Liver (tissue), 9 donors: ENCODE data around the gene EIF2A. TPM values are rescaled to one million over a fixed set of nuclear protein-coding genes. Genes with fewer than 3 reads are reported as not detected.

ENCODE experiments used
- DNase-seq: peaks from one replicate; pipeline ENCODE4 v3.0.0-alpha.2; 2017; ENCODE audit warnings: low spot score
- H3K27ac ChIP-seq, 2 donors: one replicate each; pipeline ENCODE4 v1.7.0; 2013; ENCODE audit warnings: inconsistent platforms in 2 of 2, low read length in 2 of 2, control low read depth in 1 of 2, low read depth in 1 of 2, mild to moderate bottlenecking in 1 of 2
- H3K27me3 ChIP-seq, 4 donors: one replicate each; pipeline versions ENCODE4 v1.6.1 to v1.7.0; 2013; ENCODE audit warnings: low read length in 3 of 4, inconsistent platforms in 1 of 4, mild to moderate bottlenecking in 1 of 4, moderate library complexity in 1 of 4; ENCODE audit not compliant: control insufficient read depth in 4 of 4, insufficient read depth in 4 of 4
- H3K36me3 ChIP-seq, 4 donors: one replicate each; pipeline versions ENCODE4 v1.6.1 to v1.7.0; 2013; ENCODE audit warnings: low read length in 3 of 4, mild to moderate bottlenecking in 3 of 4, low read depth in 1 of 4, moderate library complexity in 1 of 4; ENCODE audit not compliant: control insufficient read depth in 4 of 4, insufficient read depth in 3 of 4
- H3K4me1 ChIP-seq, 4 donors: one replicate each; pipeline versions ENCODE4 v1.6.1 to v1.7.0; 2013; ENCODE audit warnings: low read length in 3 of 4, mild to moderate bottlenecking in 3 of 4, moderate library complexity in 1 of 4; ENCODE audit not compliant: control insufficient read depth in 4 of 4, insufficient read depth in 4 of 4
- H3K4me3 ChIP-seq, 3 donors: one replicate each; pipeline versions ENCODE4 v1.6.1 to v1.7.0; 2013; ENCODE audit warnings: low read length in 3 of 3, control low read depth in 1 of 3, low read depth in 1 of 3, mild to moderate bottlenecking in 1 of 3
- H3K9ac ChIP-seq, 2 donors: one replicate each; pipeline ENCODE4 v1.7.0; 2013; ENCODE audit warnings: low read length in 2 of 2, mild to moderate bottlenecking in 2 of 2, moderate library complexity in 2 of 2, control low read depth in 1 of 2, low read depth in 1 of 2
- H3K9me3 ChIP-seq, 4 donors: one replicate each; pipeline versions ENCODE4 v1.6.1 to v1.7.0; 2013; ENCODE audit warnings: low read length in 3 of 4; ENCODE audit not compliant: control insufficient read depth in 4 of 4
- EGR1 ChIP-seq, 2 donors: IDR thresholded peaks; 2 replicates each; pipeline ENCODE4 v1.6.1; 2016 to 2018; ENCODE audit warnings: antibody characterized with exemption in 2 of 2, low read depth in 2 of 2
- FOXA1 ChIP-seq: IDR thresholded peaks from 2 replicates; pipeline ENCODE4 v1.6.1; 2016; ENCODE audit warnings: antibody characterized with exemption
- GABPA ChIP-seq, 2 donors: IDR thresholded peaks in 1 of 2; conservative IDR thresholded peaks in 1 of 2; 2 replicates each; pipeline ENCODE4 v1.6.1; 2016; ENCODE audit warnings: antibody characterized with exemption in 2 of 2, mild to moderate bottlenecking in 1 of 2, moderate library complexity in 1 of 2
- HNF4A ChIP-seq, 2 donors: conservative IDR thresholded peaks; 2 replicates each; pipeline ENCODE4 v1.6.1; 2016; ENCODE audit warnings: antibody characterized with exemption in 2 of 2, mild to moderate bottlenecking in 2 of 2
- HNF4G ChIP-seq: IDR thresholded peaks from 2 replicates; pipeline ENCODE4 v1.6.1; 2016; ENCODE audit warnings: antibody characterized with exemption
- JUND ChIP-seq, 2 donors: IDR thresholded peaks; 2 replicates each; pipeline ENCODE4 v1.6.1; 2016; ENCODE audit warnings: antibody characterized with exemption in 2 of 2
- NR2F2 ChIP-seq: IDR thresholded peaks from 2 replicates; pipeline ENCODE4 v1.6.1; 2016; ENCODE audit warnings: antibody characterized with exemption
- RXRA ChIP-seq, 2 donors: IDR thresholded peaks; 2 replicates each; pipeline ENCODE4 v1.6.1; 2017 to 2018; ENCODE audit warnings: antibody characterized with exemption in 2 of 2, mild to moderate bottlenecking in 1 of 2
- SP1 ChIP-seq: IDR thresholded peaks from 2 replicates; pipeline ENCODE4 v1.6.1; 2018; ENCODE audit warnings: antibody characterized with exemption, mild to moderate bottlenecking
- TAF1 ChIP-seq: conservative IDR thresholded peaks from 2 replicates; pipeline ENCODE4 v1.6.1; 2016; ENCODE audit warnings: antibody characterized with exemption, mild to moderate bottlenecking
- YY1 ChIP-seq: IDR thresholded peaks from 2 replicates; pipeline ENCODE4 v1.6.1; 2016; ENCODE audit warnings: antibody characterized with exemption, mild to moderate bottlenecking
- WGBS: extraction: QIAGEN DNeasy Blood & Tissue Kit; methylation state at CpG from one replicate; pipeline ENCODE4 v1.1.7; 2013; 5-methylcytosine and 5-hydroxymethylcytosine counted together
- polyA plus RNA-seq, 2 donors: library from polyadenylated mRNA; stranded (reverse) in 1 of 2; unstranded in 1 of 2; fragments of 200-250 nt in 1 of 2; fragments of >200 nt in 1 of 2; fragmentation: Nextera tagmentation in 1 of 2; extraction: Ambion mirVana in 1 of 2; gene quantifications; one replicate each; pipeline versions ENCODE4 v1.2.1 to v1.2.3, GENCODE V29; 2013 to 2015
- total RNA-seq, 2 donors: library from RNA; depleted of rRNA; stranded (reverse); fragments of >200 nt; gene quantifications; one replicate each; pipeline ENCODE4 v1.2.3, GENCODE V29; 2014
- TF ChIP-seq, protein P1 (sequence below): IDR thresholded peaks from 2 replicates; pipeline ENCODE4 v1.6.1; 2016; ENCODE audit warnings: antibody characterized with exemption, mild to moderate bottlenecking
- TF ChIP-seq, protein P2 (sequence below): IDR thresholded peaks from 2 replicates; pipeline ENCODE4 v1.6.1; 2016; ENCODE audit warnings: antibody characterized with exemption
- TF ChIP-seq, protein P3 (sequence below): fragments of 150-350 bp; IDR thresholded peaks from 2 replicates; pipeline ENCODE4 v1.5.1; 2017; ENCODE audit warnings: improper control_type of control experiment, low read depth, low read length; ENCODE audit not compliant: missing input control
- donor health status: healthy.
- donor health status: healthy.
- donor health status: healthy.
- donor health status: healthy.
- donor health status: healthy.

EIF2A gene
- total and polyA plus RNA-seq, 4 donors, result 23.6 to 104 (median 47.2) TPM

DNA sequence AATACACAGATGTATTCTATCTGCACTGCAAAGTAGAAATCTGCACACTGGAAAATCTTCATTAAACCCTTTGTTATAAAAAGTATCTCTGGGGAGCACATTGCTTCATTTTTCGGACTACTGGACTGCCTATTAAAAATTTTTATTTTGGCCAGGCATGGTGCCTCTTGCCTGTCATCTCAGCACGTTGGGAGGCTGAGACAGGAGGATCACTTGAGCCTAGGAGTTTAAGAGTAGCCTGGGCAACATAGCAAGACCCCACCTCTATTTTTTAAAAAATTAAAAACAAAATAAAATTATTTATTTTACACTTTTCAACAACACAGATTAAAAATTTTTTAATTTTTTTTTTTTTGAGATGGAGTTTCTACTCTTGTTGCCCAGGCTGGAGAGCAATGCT is 6.3 kb upstream of the EIF2A start (continued):
- no peak for TF ChIP-seq SP1

DNA sequence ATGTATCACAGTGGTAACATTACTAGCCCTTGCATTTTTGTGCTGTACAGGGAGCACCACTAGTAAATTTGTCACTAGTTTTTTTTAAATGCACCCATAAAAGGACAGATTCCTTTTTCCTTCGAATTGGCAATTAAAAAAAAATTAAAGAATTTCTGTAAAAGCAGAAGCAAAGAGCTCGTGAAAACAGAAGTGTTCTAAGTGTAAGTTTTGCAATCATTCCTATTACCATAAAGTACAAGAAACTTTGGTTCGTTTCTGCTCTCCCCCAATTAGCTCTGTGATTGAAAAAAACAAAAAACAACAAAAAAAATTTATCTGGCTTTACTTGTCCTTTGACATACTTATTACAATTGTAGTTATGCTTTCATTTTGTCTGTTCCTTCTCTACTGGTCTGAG is 5.6 kb upstream of the EIF2A start:
- DNase-seq, result no peak
- WGBS, result 79% methylated on average over 3 of the region's 3 CpGs
- TF ChIP-seq, protein P1, sequence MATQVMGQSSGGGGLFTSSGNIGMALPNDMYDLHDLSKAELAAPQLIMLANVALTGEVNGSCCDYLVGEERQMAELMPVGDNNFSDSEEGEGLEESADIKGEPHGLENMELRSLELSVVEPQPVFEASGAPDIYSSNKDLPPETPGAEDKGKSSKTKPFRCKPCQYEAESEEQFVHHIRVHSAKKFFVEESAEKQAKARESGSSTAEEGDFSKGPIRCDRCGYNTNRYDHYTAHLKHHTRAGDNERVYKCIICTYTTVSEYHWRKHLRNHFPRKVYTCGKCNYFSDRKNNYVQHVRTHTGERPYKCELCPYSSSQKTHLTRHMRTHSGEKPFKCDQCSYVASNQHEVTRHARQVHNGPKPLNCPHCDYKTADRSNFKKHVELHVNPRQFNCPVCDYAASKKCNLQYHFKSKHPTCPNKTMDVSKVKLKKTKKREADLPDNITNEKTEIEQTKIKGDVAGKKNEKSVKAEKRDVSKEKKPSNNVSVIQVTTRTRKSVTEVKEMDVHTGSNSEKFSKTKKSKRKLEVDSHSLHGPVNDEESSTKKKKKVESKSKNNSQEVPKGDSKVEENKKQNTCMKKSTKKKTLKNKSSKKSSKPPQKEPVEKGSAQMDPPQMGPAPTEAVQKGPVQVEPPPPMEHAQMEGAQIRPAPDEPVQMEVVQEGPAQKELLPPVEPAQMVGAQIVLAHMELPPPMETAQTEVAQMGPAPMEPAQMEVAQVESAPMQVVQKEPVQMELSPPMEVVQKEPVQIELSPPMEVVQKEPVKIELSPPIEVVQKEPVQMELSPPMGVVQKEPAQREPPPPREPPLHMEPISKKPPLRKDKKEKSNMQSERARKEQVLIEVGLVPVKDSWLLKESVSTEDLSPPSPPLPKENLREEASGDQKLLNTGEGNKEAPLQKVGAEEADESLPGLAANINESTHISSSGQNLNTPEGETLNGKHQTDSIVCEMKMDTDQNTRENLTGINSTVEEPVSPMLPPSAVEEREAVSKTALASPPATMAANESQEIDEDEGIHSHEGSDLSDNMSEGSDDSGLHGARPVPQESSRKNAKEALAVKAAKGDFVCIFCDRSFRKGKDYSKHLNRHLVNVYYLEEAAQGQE, result no peak
- TF ChIP-seq EGR1 (IDR thresholded peaks at IDR 0.05; ENCODE audit: low read depth in 2 of 2) (no peak), SP1 (no peak), HNF4G (no peak), FOXA1 (no peak), RXRA (IDR thresholded peaks at IDR 0.05) (no peak), NR2F2 (no peak), YY1 (no peak)
- TF ChIP-seq, protein P2, sequence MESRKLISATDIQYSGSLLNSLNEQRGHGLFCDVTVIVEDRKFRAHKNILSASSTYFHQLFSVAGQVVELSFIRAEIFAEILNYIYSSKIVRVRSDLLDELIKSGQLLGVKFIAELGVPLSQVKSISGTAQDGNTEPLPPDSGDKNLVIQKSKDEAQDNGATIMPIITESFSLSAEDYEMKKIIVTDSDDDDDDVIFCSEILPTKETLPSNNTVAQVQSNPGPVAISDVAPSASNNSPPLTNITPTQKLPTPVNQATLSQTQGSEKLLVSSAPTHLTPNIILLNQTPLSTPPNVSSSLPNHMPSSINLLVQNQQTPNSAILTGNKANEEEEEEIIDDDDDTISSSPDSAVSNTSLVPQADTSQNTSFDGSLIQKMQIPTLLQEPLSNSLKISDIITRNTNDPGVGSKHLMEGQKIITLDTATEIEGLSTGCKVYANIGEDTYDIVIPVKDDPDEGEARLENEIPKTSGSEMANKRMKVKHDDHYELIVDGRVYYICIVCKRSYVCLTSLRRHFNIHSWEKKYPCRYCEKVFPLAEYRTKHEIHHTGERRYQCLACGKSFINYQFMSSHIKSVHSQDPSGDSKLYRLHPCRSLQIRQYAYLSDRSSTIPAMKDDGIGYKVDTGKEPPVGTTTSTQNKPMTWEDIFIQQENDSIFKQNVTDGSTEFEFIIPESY, result no peak
- TF ChIP-seq, protein P3, sequence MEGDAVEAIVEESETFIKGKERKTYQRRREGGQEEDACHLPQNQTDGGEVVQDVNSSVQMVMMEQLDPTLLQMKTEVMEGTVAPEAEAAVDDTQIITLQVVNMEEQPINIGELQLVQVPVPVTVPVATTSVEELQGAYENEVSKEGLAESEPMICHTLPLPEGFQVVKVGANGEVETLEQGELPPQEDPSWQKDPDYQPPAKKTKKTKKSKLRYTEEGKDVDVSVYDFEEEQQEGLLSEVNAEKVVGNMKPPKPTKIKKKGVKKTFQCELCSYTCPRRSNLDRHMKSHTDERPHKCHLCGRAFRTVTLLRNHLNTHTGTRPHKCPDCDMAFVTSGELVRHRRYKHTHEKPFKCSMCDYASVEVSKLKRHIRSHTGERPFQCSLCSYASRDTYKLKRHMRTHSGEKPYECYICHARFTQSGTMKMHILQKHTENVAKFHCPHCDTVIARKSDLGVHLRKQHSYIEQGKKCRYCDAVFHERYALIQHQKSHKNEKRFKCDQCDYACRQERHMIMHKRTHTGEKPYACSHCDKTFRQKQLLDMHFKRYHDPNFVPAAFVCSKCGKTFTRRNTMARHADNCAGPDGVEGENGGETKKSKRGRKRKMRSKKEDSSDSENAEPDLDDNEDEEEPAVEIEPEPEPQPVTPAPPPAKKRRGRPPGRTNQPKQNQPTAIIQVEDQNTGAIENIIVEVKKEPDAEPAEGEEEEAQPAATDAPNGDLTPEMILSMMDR, result no peak

DNA sequence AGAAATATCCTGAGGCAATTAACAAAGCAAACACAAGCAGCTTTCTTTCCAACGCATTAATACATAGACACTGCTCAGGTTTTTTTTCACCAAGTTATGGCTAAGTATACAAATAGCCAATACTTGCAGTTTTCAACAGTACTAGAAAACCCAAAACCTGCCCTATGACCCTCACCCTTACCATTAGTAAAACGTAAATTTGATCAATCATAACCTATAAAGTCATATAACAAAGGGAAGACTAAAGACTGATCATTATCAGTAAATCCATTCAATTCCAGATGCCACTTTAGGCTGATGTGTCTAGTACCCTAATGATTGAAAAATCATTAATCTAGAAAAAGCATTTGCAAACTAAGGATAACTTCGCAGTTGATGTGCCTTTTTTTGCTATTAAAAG is 3.5 kb upstream of the EIF2A start:
- no peaks in the 10 kb centered on the region for H3K9me3 ChIP-seq
- no peak overlapping the region for H3K27ac ChIP-seq
- H3K36me3 ChIP-seq, result peaks cover 3 to 24% (median 17%) of the 10 kb centered on the region in 4 donors
- DNase-seq, result no peak
- H3K4me1 ChIP-seq, result peaks cover 4 to 19% (median 17%) of the 10 kb centered on the region in 4 donors
- H3K27me3 ChIP-seq, result no peaks in the 10 kb centered on the region
- no peak overlapping the region for H3K4me3 ChIP-seq
- no peak overlapping the region for H3K9ac ChIP-seq
- 88% methylated on average over 3 of the region's 3 CpGs for WGBS
- TF ChIP-seq, protein P2, result no peak
- TF ChIP-seq FOXA1 (no peak), YY1 (no peak), SP1 (no peak), HNF4A (conservative IDR thresholded peaks at IDR 0.05) (no peak), HNF4G (no peak), NR2F2 (no peak), TAF1 (no peak), JUND (IDR thresholded peaks at IDR 0.05) (no peak), RXRA (IDR thresholded peaks at IDR 0.05) (no peak), GABPA (IDR thresholded peaks at IDR 0.05 in 1 of 2, conservative IDR thresholded peaks at IDR 0.05 in 1 of 2) (no peak)
- TF ChIP-seq, protein P1, result no peak

More for the DNA sequence above, 5.6 kb upstream of the EIF2A start:
- Histone ChIP-seq H3K36me3 (peaks cover 3 to 24% (median 17%) of the 10 kb centered on the region in 4 donors), H3K9ac (no peak overlapping the region), H3K9me3 (no peaks in the 10 kb centered on the region), H3K27ac (no peak overlapping the region), H3K4me1 (peaks cover 4 to 9% (median 9%) of the 10 kb centered on the region in 4 donors), H3K4me3 (no peak overlapping the region), H3K27me3 (no peaks in the 10 kb centered on the region)
